Cardiac fibroblast (primary cell): ENCODE data around the gene SLC2A8.

Source experiments
- DNase-seq, 2 donors: peaks; one replicate each; pipeline versions ENCODE4 v3.0.0 to v3.0.0-alpha.2; 2010; ENCODE audit warnings: low read depth in 2 of 2
- H3K4me3 ChIP-seq, 2 donors: replicated peaks in 1 of 2; 1 replicate in 1 of 2; 2 replicates in 1 of 2; pipeline ENCODE4 v1.5.1; 2011; ENCODE audit warnings: low read depth in 2 of 2, low read length in 2 of 2, mild to moderate bottlenecking in 2 of 2, moderate library complexity in 1 of 2
- CTCF ChIP-seq: IDR thresholded peaks from one replicate; pipeline ENCODE4 v1.5.1; 2011; ENCODE audit warnings: low read depth, mild to moderate bottlenecking, low read length, inconsistent platforms

Gene SLC2A8

DNA sequence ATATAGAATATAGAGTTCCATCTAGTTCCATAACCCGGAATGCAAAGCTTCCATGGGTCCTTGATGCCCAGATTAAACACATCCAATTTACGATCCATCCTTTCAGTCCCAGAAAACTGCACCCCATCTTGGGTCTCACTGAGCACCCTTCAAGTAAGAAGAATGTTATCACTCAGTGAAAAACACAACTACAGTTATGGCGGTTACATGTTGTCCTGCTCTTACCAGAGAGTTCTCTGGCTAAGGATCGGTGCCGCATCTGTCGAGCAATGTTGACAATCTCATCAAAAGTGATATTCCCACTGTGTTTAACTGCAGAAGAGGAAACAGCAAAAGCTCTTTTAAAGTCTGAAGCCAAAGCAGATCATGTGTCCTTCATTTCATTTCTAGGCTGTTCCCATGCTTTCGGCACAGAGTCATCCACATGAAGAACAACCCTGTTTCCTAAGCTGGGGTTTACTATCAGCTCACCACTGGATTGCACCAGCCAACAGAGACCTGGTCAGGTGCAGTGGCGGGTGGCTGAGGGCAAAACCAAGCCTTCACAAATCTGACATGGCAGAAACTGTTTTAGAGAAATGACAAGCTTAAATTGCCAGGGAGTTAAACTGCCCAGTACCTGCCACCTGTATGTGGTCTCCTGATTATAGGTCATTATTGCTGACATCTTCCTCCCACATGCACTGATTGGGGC, 51.3 kb downstream of the SLC2A8 start:
- H3K4me3 ChIP-seq, result peak overlapping the region in 1 of 2 donors; percentile 74

DNA sequence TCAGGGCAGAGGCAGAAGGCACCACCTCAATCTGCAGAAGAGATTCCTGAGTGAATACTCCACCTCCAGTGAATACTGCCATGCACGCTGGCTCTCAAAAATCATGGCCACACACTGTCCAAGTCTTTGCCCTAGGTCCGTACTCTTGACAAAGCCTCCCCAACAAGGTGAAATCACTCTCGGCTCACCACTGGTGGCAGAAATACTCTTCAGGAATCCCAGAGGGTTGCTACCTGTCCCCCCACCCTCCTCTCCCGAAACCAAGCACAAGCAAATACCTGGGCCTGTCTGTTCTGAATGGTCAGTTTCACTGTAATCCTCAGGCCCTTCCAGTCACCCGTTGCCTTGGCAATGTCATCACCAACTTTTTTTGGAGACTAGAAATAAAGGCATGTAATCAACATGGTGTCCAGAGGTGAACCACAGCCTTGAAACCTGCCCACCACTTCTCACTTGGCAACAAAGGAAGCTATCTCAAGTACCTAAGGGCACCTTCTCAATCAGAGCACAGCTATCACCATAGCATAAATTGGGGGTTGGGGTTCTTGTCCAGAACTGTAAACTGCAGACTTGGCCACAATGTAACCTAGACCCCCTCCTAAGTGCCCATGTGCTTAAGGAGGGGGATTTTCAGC, 52.5 kb downstream of the SLC2A8 start:
- H3K4me3 ChIP-seq, result peak overlapping the region; percentile 74 to 85
- no peak for TF ChIP-seq CTCF
- DNase-seq, result peak in 1 of 2 donors; percentile 13

More for the DNA sequence above, 51.3 kb downstream of the SLC2A8 start:
- DNase-seq, result no peak
- no peak for TF ChIP-seq CTCF

DNA sequence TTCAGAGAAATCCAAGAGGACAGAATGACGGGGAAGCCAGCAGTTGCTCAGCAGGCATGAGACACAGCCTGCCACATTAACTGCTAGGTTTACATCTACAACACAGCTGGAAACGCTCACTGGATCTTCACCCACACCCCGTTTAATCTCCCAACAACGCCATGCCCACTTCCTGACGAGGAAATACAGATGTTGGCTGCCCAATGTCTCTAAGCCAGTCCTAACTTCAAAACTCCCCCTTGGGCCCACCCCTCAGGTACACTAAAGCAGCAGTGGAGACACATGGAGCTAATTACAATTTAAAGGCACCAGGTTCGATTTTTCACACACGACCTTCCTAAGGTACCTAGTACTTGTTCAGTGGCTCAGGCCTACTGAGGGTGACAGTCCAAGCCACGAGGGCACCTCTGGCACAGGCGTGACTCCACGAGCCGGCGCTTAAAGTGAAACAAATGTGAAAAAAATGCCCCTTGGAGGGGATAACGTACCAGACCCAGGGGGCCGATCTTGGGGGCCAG, 53.3 kb downstream of the SLC2A8 start:
- H3K4me3 ChIP-seq, result peak overlapping the region; percentile 74 to 85
- peak; percentile 43 to 49 for DNase-seq
- TF ChIP-seq CTCF, result no peak

DNA sequence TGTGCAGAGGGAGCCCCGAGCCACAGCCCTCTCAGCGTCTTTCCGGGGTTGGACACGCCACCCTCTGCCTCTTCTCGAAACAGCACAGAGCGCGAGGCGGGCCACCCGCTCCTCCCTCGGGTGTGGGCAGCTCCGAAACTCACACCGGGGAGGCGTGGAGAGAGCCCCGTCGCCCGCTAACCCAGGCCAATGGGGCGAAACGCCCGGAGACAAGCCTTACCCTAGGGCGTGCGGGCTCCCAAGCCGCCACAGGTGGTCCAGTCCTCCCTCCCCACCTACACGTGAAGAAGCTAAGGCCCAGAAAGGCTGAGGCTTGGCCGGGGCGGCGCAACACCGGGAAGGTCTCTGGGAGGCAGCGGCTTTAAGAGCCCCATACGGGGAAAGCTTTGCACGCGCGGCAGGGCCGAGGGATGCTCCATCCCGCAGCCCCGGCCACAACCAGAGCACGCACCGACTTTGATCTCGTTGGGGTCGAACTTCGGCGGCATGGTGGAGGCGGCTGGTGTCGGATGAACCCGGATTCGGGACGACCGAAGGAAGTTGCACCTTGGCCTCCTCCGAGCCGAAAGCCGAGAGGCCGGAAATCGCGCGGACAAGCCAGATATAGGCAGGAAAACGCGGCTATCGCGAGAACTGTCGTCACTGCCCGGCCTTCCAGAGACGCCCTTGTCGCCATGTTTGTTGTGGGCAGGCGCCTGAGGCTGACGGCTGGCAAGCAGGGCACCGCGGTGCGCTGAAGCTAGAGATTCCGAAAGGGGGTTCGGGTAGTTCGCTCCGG, 54.0 kb downstream of the SLC2A8 start, which contains the start of the genes LRSAM1 and RPL12:
Gene LRSAM1 (plus strand): TSS at position 681 of the 778 bp plus-strand sequence. CDS start 3,018 bp downstream, outside the sequence.
Gene RPL12 (minus strand): TSS at position 577 of the 778 bp plus-strand sequence. CDS start 89 bp downstream, at position 488.
- DNase-seq, result peak; percentile 96 to 97
- H3K4me3 ChIP-seq, result peak within 1 kb of the TSS; percentile 74 to 85
- TF ChIP-seq CTCF, result no peak

DNA sequence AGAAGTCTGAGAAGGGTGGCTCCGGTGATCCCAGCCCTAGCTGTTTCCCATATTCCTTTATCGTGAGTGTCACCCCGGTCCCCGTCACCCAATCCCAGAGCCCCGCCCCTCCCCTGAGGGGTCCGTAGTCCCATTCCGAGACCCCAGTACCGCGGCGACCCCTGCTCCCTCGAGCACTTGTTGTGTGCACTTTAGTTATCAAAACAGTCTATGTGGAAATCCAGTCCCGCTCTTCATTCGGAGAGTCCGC, 54.6 kb downstream of the SLC2A8 start:
- DNase-seq, result no peak
- peak overlapping the region; percentile 74 to 85 for H3K4me3 ChIP-seq
- TF ChIP-seq CTCF, result no peak

- peak; percentile 51 to 64 for DNase-seq
- TF ChIP-seq CTCF, result no peak
- H3K4me3 ChIP-seq, result peak overlapping the region; percentile 74 to 85
These were observed 55.1 kb downstream of the SLC2A8 start for GRCh38 chr9:127451858-127452656.
